IMR-90 (cell line): Measurements from ENCODE around the gene KLK1. TPM values are rescaled to one million over a fixed set of nuclear protein-coding genes. Genes with fewer than 3 reads are reported as not detected.

Source experiments
- ATAC-seq: fragments of 200-7000 bp; cut with Tn5 transposase; 2 replicates; pipeline ENCODE4 v1.9.1; 2020; ENCODE audit warnings: low read depth, mild to moderate bottlenecking, moderate library complexity
- BruUV-seq: library from RNA; stranded (reverse); fragments of 400-500 nt; replicated peaks from 2 replicates; lab custom pipeline; 2021; lab: Mats Ljungman, UMichigan
- CTCF ChIA-PET: fragments of 300-600 bp; formaldehyde crosslinking; extraction: SDS; loops from one replicate; lab custom pipeline; 2021; ENCODE audit warnings: antibody characterized with exemption; lab: Yijun Ruan, JAX
- POLR2A ChIA-PET: fragments of 300-600 bp; sonication (Branson Sonifier 250); formaldehyde crosslinking; loops from one replicate; lab custom pipeline; 2022; ENCODE audit warnings: antibody characterized with exemption; ENCODE audit not compliant: unreplicated experiment; lab: Charles Lee
- DNase-seq: peaks from one replicate; pipeline ENCODE4 v3.0.0; 2013
- H2AFZ ChIP-seq: replicated peaks from 2 replicates; pipeline ENCODE3; 2013; ENCODE audit warnings: low read length, mild to moderate bottlenecking; ENCODE audit not compliant: poor library complexity
- H2AK5ac ChIP-seq: 2 replicates; pipeline ENCODE4 v1.6.1; 2013; ENCODE audit warnings: low read depth, low read length, inconsistent platforms
- H2AK9ac ChIP-seq: replicated peaks from 2 replicates; pipeline ENCODE3; 2013; ENCODE audit warnings: mild to moderate bottlenecking, low read depth, low read length, moderate library complexity; ENCODE audit not compliant: poor library complexity
- H2BK120ac ChIP-seq: 2 replicates; pipeline ENCODE4 v1.6.1; 2013; ENCODE audit warnings: low read depth, low read length, inconsistent platforms
- H2BK15ac ChIP-seq: 3 replicates; pipeline ENCODE4 v1.6.1; 2013; ENCODE audit warnings: low read depth, low read length, inconsistent platforms
- H2BK20ac ChIP-seq: 2 replicates; pipeline ENCODE4 v1.6.1; 2013; ENCODE audit warnings: low read depth, mild to moderate bottlenecking, inconsistent platforms, low read length, moderate library complexity
- H2BK5ac ChIP-seq: 2 replicates; pipeline ENCODE4 v1.6.1; 2013; ENCODE audit warnings: mild to moderate bottlenecking, low read depth, low read length, inconsistent platforms; ENCODE audit not compliant: poor library complexity, severe bottlenecking
- H3K14ac ChIP-seq: replicated peaks from 2 replicates; pipeline ENCODE4 v1.6.1; 2013; ENCODE audit warnings: low read depth, low read length, inconsistent platforms
- H3K18ac ChIP-seq: 2 replicates; pipeline ENCODE4 v1.6.1; 2013; ENCODE audit warnings: low read depth, low read length, control low read depth
- H3K23ac ChIP-seq: 2 replicates; pipeline ENCODE4 v1.6.1; 2013; ENCODE audit warnings: low read depth, low read length, inconsistent platforms
- H3K27ac ChIP-seq: 2 replicates; pipeline ENCODE4 v1.5.1; 2013; ENCODE audit warnings: mild to moderate bottlenecking, control low read depth, low read length; ENCODE audit not compliant: insufficient read depth
- H3K27me3 ChIP-seq: 2 replicates; pipeline ENCODE4 v1.6.1; 2013; ENCODE audit warnings: low read length; ENCODE audit not compliant: control insufficient read depth, insufficient read depth
- H3K36me3 ChIP-seq: 2 replicates; pipeline ENCODE4 v1.6.1; 2013; ENCODE audit warnings: low read length, mixed read lengths; ENCODE audit not compliant: control insufficient read depth, insufficient read depth
- H3K4ac ChIP-seq: 2 replicates; pipeline ENCODE4 v1.6.1; 2013; ENCODE audit warnings: low read depth, low read length, inconsistent platforms
- H3K4me1 ChIP-seq: 2 replicates; pipeline ENCODE4 v1.6.1; 2013; ENCODE audit warnings: low read length, mixed read lengths; ENCODE audit not compliant: control insufficient read depth, insufficient read depth
- H3K4me2 ChIP-seq: 2 replicates; pipeline ENCODE4 v1.6.1; 2013; ENCODE audit warnings: low read depth, mild to moderate bottlenecking, control low read depth, low read length, moderate library complexity
- H3K4me3 ChIP-seq: 2 replicates; pipeline ENCODE4 v1.5.1; 2013; ENCODE audit warnings: low read depth, mild to moderate bottlenecking, control low read depth, low read length, moderate library complexity; ENCODE audit not compliant: insufficient read depth
- H3K56ac ChIP-seq: 2 replicates; pipeline ENCODE4 v1.6.1; 2013; ENCODE audit warnings: low read length, inconsistent platforms; ENCODE audit not compliant: insufficient read depth; ENCODE audit errors: extremely low read depth
- H3K79me1 ChIP-seq, 2 experiments: 2 replicates each; pipeline ENCODE4 v1.6.1; 2013; ENCODE audit warnings: low read length in 2 of 2, inconsistent platforms in 1 of 2, low read depth in 1 of 2
- H3K9ac ChIP-seq: 2 replicates; pipeline ENCODE4 v1.6.1; 2013; ENCODE audit warnings: low read depth, low read length, control low read depth
- H3K9me1 ChIP-seq: 2 replicates; pipeline ENCODE4 v1.6.1; 2013; ENCODE audit warnings: low read length, inconsistent platforms; ENCODE audit not compliant: insufficient read depth
- H3K9me3 ChIP-seq: 2 replicates; pipeline ENCODE4 v1.6.1; 2013; ENCODE audit warnings: low read length; ENCODE audit not compliant: control insufficient read depth, insufficient read depth
- H4K20me1 ChIP-seq: 2 replicates; pipeline ENCODE4 v1.6.1; 2013; ENCODE audit warnings: low read length, inconsistent platforms; ENCODE audit not compliant: insufficient read depth
- H4K5ac ChIP-seq: 2 replicates; pipeline ENCODE4 v1.6.1; 2013; ENCODE audit warnings: mild to moderate bottlenecking, low read depth, low read length, control low read depth
- H4K8ac ChIP-seq, 2 experiments: 2 replicates each; pipeline ENCODE4 v1.6.1; 2013; ENCODE audit warnings: low read depth in 2 of 2, low read length in 2 of 2, control low read depth in 1 of 2, inconsistent platforms in 1 of 2
- H4K91ac ChIP-seq: 2 replicates; pipeline ENCODE4 v1.6.1; 2013; ENCODE audit warnings: low read depth, low read length, inconsistent platforms; ENCODE audit not compliant: insufficient read depth
- CTCF ChIP-seq: conservative IDR thresholded peaks from 2 replicates; pipeline ENCODE4 v1.5.1; 2012; ENCODE audit warnings: mild to moderate bottlenecking, low read depth, low read length, improper control_type of control experiment
- ELK1 ChIP-seq: fragments of 150-350 bp; IDR thresholded peaks from 2 replicates; pipeline ENCODE4 v1.6.1; 2016; ENCODE audit warnings: low read depth, mild to moderate bottlenecking, low read length, moderate library complexity, borderline replicate concordance
- FOS ChIP-seq: fragments of 150-350 bp; IDR thresholded peaks from 2 replicates; pipeline ENCODE4 v1.6.1; 2016; ENCODE audit warnings: low read depth, low read length
- MAFK ChIP-seq: IDR thresholded peaks from 2 replicates; pipeline ENCODE4 v1.6.1; 2012; ENCODE audit warnings: low read depth, low read length, improper control_type of control experiment
- MXI1 ChIP-seq: IDR thresholded peaks from 2 replicates; pipeline ENCODE4 v1.6.1; 2012; ENCODE audit warnings: low read depth, mild to moderate bottlenecking, low read length, moderate library complexity, borderline replicate concordance
- POLR2A ChIP-seq: IDR thresholded peaks from 2 replicates; pipeline ENCODE4 v1.6.1; 2012; ENCODE audit warnings: mild to moderate bottlenecking, low read depth, low read length
- RAD21 ChIP-seq: IDR thresholded peaks from 2 replicates; pipeline ENCODE4 v1.6.1; 2012; ENCODE audit warnings: low read length, improper control_type of control experiment
- RFX5 ChIP-seq: IDR thresholded peaks from 2 replicates; pipeline ENCODE4 v1.8.0; 2012; ENCODE audit warnings: low read depth, mild to moderate bottlenecking, low read length, moderate library complexity
- SMC3 ChIP-seq: fragments of 150-350 bp; IDR thresholded peaks from 2 replicates; pipeline ENCODE4 v1.6.1; 2016; ENCODE audit warnings: low read depth, mild to moderate bottlenecking, antibody characterized with exemption, low read length, moderate library complexity
- WGBS, 2 experiments: methylation state at CpG; one replicate each; pipeline versions ENCODE4 v1.1.5 to v1.1.7; 2013; ENCODE audit warnings: missing lambda C conversion rate in 2 of 2; ENCODE audit not compliant: insufficient read length in 1 of 2; ENCODE audit errors: extremely low coverage in 2 of 2; 5-methylcytosine and 5-hydroxymethylcytosine counted together
- dilution Hi-C: fragments of 300-500 bp; cut with HindIII; formaldehyde crosslinking; loops from one replicate; pipeline ENCODE4 v1.14.3; 2018; ENCODE audit warnings: low sequenced_read_pairs; ENCODE audit not compliant: unreplicated experiment
- in situ Hi-C: fragments of 300-500 bp; cut with MboI; formaldehyde crosslinking; loops from 3 replicates; pipeline ENCODE4 v1.14.3; 2019; ENCODE audit warnings: low sequenced_read_pairs, inconsistent platforms, mixed read lengths
- intact Hi-C: fragments of 100-400 bp; cut with micrococcal nuclease; formaldehyde crosslinking; loops from 2 replicates; pipeline ENCODE4 v1.10.0; 2022
- polyA plus RNA-seq, 3 experiments: library from polyadenylated mRNA; depleted of rRNA; stranded (reverse); fragments of >200 nt; gene quantifications; 2 replicates each; pipeline ENCODE4 v1.2.3, GENCODE V29; 2012; ENCODE audit warnings: low replicate concordance in 1 of 3
- total RNA-seq: library from RNA; depleted of rRNA; stranded (reverse); fragments of >200 nt; gene quantifications from 2 replicates; pipeline ENCODE4 v1.2.3, GENCODE V29; 2012
- TF ChIP-seq, protein P1 (sequence below): fragments of 150-350 bp; IDR thresholded peaks from 2 replicates; pipeline ENCODE4 v1.6.1; 2017; ENCODE audit warnings: mild to moderate bottlenecking, antibody characterized with exemption, low read length, low read depth

The KLK1 gene
- total and polyA plus RNA-seq, 2 of the 4 experiments (the other 2 are of a cell fraction), result not detected

DNA sequence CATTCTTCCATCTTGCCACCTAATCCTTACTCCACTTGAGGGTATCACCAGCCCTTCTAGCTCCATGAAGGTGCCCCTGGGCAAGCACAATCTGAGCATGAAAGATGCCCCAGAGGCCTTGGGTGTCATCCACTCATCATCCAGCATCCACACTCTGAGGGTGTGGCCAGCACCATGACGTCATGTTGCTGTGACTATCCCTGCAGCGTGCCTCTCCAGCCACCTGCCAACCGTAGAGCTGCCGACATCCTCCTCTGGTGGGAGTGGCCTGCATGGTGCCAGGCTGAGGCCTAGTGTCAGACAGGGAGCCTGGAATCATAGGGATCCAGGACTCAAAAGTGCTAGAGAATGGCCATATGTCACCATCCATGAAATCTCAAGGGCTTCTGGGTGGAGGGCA is 28.0 kb upstream of the KLK1 start:
- H3K56ac ChIP-seq, result no peak overlapping the region
- H2AK9ac ChIP-seq, result no peak overlapping the region
- no peaks in the 10 kb centered on the region for H4K20me1 ChIP-seq
- no peaks in the 10 kb centered on the region; the same call in 1 of the 2 replicates for H3K27me3 ChIP-seq
- no peak overlapping the region for H3K18ac ChIP-seq
- no peak overlapping the region for H3K27ac ChIP-seq
- no peak overlapping the region for H2BK15ac ChIP-seq
- no peak overlapping the region for H3K23ac ChIP-seq
- no peaks in the 10 kb centered on the region for H3K9me3 ChIP-seq
- H2BK120ac ChIP-seq, result no peak overlapping the region
- intact Hi-C loops, result no loop called here
- no peak overlapping the region for H3K9ac ChIP-seq
- no peak overlapping the region for H3K4me2 ChIP-seq
- H4K8ac ChIP-seq, result no peak overlapping the region
- ChIA-PET POLR2A (no interaction called here), CTCF (no interaction called here)
- H3K4me1 ChIP-seq, result no peaks in the 10 kb centered on the region
- dilution Hi-C loops, result no loop called here
- H3K9me1 ChIP-seq, result no peaks in the 10 kb centered on the region
- no peaks in the 10 kb centered on the region for H3K36me3 ChIP-seq
- no peak overlapping the region for H2AFZ ChIP-seq
- no TSS peak for BruUV-seq
- no peak for DNase-seq
- no peak overlapping the region for H2BK5ac ChIP-seq
- no peak overlapping the region for H2BK20ac ChIP-seq
- no peak overlapping the region for H2AK5ac ChIP-seq
- TF ChIP-seq, protein P1, sequence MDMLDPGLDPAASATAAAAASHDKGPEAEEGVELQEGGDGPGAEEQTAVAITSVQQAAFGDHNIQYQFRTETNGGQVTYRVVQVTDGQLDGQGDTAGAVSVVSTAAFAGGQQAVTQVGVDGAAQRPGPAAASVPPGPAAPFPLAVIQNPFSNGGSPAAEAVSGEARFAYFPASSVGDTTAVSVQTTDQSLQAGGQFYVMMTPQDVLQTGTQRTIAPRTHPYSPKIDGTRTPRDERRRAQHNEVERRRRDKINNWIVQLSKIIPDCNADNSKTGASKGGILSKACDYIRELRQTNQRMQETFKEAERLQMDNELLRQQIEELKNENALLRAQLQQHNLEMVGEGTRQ, result no peak
- no peak for TF ChIP-seq MAFK
- no peak for TF ChIP-seq RFX5
- TF ChIP-seq POLR2A, result no peak
- no peak for TF ChIP-seq CTCF
- TF ChIP-seq RAD21, result no peak
- TF ChIP-seq FOS, result no peak
- no peak for TF ChIP-seq ELK1
- TF ChIP-seq SMC3, result no peak
- no peak for TF ChIP-seq MXI1
- no peak overlapping the region for H4K5ac ChIP-seq
- H3K4ac ChIP-seq, result no peak overlapping the region
- in situ Hi-C loops, result no loop called here
- H3K79me1 ChIP-seq, result no peaks in the 10 kb centered on the region
- H3K14ac ChIP-seq, result no peak overlapping the region
- H3K4me3 ChIP-seq, result no peak overlapping the region
- no peak for ATAC-seq
- WGBS, 2 experiments, result no CpG with 5 or more reads among the region's 4 CpGs
- no peak overlapping the region for H4K91ac ChIP-seq
